HG02870 (cell line): Measurements from ENCODE around the gene EIF3I.

Source experiments
- ATAC-seq: cut with Tn5 transposase; IDR thresholded peaks from one replicate; pipeline ENCODE4 v1.9.1; 2021; ENCODE audit warnings: mild to moderate bottlenecking, moderate library complexity; ENCODE audit not compliant: unreplicated experiment

Gene EIF3I

GRCh38 chr1:32198237-32199042 lies 23.8 kb upstream of the EIF3I start:
- ATAC-seq: no peak

- ATAC-seq: no peak
Measured at GRCh38 chr1:32199043-32199716, 23.0 kb upstream of the EIF3I start.

GRCh38 chr1:32199717-32200072 lies 22.5 kb upstream of the EIF3I start:
- ATAC-seq: no peak

- ATAC-seq: no peak
Measured at GRCh38 chr1:32200226-32201010, 21.8 kb upstream of the EIF3I start, which contains the start of gene CCDC28B. Gene CCDC28B (plus strand): TSS chr1:32200595. CDS start chr1:32201936, 1,341 bp downstream.

- ATAC-seq: no peak
Measured at GRCh38 chr1:32201011-32201855, 21.0 kb upstream of the EIF3I start.

GRCh38 chr1:32204943-32205361 lies 17.3 kb upstream of the EIF3I start:
- no peak for ATAC-seq

GRCh38 chr1:32205401-32206370 lies 16.5 kb upstream of the EIF3I start, which contains the start of gene IQCC:
Gene IQCC (plus strand): TSS chr1:32205671. CDS start chr1:32205682, 11 bp downstream.
- no peak for ATAC-seq

GRCh38 chr1:32208469-32208868 lies 13.7 kb upstream of the EIF3I start:
- no peak for ATAC-seq

GRCh38 chr1:32208891-32209328 lies 13.3 kb upstream of the EIF3I start, which contains the start of gene DCDC2B:
Gene DCDC2B (plus strand): TSS chr1:32209089. CDS start chr1:32209094, 5 bp downstream.
- no peak for ATAC-seq

- no peak for ATAC-seq
Measured at GRCh38 chr1:32215629-32216480, 6.4 kb upstream of the EIF3I start.

GRCh38 chr1:32216566-32216965 lies 5.6 kb upstream of the EIF3I start:
- ATAC-seq: no peak

GRCh38 chr1:32219022-32219421 lies 3.2 kb upstream of the EIF3I start:
- no peak for ATAC-seq

GRCh38 chr1:32220746-32221580 lies 1.2 kb upstream of the EIF3I start:
- no peak for ATAC-seq

- no peak for ATAC-seq
Measured at GRCh38 chr1:32221581-32221979, 627 bp upstream of the EIF3I start.

- no peak for ATAC-seq
Measured at GRCh38 chr1:32223683-32224082, 1.5 kb downstream of the EIF3I start.

- no peak for ATAC-seq
Measured at GRCh38 chr1:32224285-32224684, 2.1 kb downstream of the EIF3I start.

GRCh38 chr1:32228771-32229170 lies 6.6 kb downstream of the EIF3I start:
- no peak for ATAC-seq
